ENCODE data around the gene DOC2B.
"Not testable (repeated sequence)": the region's sequence is repeated elsewhere in the genome, so short reads cannot be mapped to it uniquely, and the experiment has no call there.

DOC2B gene

DNA sequence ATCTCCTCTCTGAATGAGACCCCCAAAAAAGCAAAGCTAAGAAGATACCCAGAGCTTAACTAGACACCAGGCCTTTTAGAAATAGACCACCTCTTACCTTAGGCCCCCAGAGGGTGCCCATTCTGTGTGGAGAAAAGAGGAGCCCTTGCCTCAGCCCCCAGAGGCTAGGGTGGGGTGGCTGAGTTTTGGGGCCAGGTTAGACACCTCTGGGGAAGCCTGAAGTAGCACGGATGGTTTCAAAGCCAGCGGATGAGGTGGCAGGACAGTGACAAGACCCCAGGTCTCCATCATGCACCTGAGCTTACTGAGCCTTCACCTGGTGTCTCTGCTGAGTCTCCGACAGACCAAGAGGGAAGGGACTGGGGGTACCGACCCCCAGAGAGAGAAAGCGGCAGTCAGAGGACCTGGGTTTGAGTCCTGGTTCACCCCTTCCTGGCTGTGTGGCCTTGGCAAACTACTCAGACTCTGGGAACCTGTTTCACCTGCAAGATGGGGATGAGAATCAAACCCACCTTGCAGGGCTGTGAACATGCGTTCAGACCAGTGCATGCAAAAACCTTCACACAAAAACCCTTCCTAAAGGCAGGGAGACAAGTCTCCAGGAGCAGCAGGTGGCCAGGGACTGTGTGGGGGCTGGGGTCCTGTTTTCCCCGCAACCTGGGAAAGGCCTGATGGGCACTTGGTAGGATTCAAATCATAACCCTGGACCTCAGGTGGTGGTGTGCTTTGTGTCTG, 36.3 kb downstream of the DOC2B start:
- DNase-seq (ENCODE audit: low spot score) = no peak

GRCh38 chr17:143785-144281, 37.6 kb downstream of the DOC2B start:
- peak; percentile 81 for DNase-seq (ENCODE audit: low spot score)

GRCh38 chr17:142876-143784, 38.3 kb downstream of the DOC2B start:
- DNase-seq (ENCODE audit: low spot score) = no peak

DNA sequence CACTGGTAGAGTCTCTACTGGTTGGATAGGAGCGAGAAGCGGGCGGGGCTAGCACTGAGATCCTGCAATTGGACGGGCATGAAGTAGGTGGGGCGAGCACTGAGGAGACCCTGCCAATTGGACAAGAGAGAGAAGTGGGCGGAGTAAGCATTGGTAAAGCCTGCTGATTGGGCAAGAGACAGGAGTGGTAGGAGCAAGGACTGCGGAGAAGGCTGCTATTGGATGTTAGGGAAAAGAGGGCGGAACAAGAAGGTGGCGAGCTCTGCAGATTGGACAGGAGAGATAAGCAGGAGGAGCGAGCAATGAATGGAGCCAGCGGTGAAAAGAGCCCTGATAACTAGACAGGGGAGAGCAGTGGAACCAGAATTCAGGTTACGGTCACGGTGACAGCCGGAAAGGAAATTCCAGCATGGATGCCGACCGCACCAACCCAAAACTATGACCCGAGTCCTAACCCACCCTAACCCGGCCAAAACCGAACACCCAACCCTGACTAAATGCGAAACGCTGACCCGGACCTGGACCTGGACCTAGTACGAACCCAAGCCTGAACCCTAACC, 39.3 kb downstream of the DOC2B start:
- no peak for DNase-seq (ENCODE audit: low spot score)

DNA sequence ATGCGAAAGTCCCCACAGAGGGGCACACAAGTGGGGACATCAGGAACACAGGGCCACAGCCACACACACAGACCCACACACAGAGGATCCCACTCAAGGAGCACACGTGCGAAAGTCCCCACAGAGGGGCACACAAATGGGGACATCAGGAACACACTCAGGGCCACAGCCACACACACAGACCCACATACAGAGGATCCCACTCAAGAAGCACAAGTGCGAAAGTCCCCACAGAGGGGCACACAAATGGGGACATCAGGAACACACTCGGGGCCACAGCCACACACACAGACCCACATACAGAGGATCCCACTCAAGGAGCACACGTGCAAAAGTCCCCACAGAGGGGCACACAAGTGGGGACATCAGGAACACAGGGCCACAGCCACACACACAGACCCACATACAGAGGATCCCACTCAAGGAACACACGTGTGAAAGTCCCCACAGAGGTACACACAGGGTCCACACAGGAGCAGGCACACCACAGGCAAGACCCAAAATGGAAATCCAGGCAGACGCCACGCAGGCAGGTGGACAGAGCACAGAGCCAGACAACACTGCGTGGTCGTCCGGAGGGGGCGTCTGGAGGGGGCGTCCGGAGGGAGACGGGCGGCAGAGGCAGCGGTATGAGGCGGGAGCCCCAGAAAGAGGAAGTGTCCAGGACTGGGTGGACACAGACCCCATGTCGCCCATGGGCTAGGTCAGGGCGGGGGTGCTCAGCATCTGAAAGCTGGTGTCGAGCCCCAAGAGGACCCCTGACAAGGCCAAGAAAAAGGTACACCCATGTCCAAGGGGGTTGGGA, 41.8 kb downstream of the DOC2B start:
- DNase-seq (ENCODE audit: low spot score) = not testable (repeated sequence)

DNA sequence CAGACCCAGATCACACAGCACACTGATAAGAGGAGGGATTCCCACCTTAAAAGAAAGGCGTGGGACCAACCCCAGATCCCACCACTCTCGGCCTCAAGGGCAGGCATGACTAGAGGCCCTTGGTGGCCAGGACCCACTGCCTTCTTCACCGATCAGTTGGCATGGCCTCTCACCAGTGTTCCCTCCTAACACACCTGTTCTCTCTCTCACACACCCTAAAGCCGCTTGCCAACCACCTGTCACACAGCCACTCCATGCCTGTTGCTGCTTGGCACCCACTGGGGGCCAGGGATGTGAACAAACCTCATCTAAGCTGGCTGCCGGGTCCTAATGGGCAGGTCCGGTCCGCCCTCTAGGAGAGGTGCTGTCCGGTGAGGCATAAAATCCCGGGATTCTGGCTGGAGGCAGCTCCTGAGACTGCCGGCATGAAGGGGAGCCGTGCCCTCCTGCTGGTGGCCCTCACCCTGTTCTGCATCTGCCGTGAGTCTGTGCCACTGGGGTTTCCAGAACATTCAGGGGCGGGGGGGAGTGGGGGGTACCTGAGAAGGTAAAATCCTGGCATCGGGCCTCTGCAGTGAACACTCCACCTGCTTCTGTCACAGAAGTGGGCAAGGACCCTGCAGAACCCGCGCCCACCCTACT, 44.2 kb downstream of the DOC2B start, which contains the start of gene SCGB1C2:
Gene SCGB1C2, plus strand, starts transcription at position 404 of the 642 bp plus-strand sequence. Its CDS starts 22 bp downstream, at position 426.
- DNase-seq (ENCODE audit: low spot score) = not testable (repeated sequence)

GRCh38 chr17:136531-136930, 44.9 kb downstream of the DOC2B start:
- not testable (repeated sequence) for DNase-seq (ENCODE audit: low spot score)

GRCh38 chr17:135895-136294, 45.6 kb downstream of the DOC2B start:
- not testable (repeated sequence) for DNase-seq (ENCODE audit: low spot score)

- DNase-seq (ENCODE audit: low spot score) = not testable (repeated sequence)
These were observed 46.4 kb downstream of the DOC2B start for GRCh38 chr17:135022-135421.

- not testable (repeated sequence) for DNase-seq (ENCODE audit: low spot score)
These were observed 47.1 kb downstream of the DOC2B start for GRCh38 chr17:134332-134785.

DNA sequence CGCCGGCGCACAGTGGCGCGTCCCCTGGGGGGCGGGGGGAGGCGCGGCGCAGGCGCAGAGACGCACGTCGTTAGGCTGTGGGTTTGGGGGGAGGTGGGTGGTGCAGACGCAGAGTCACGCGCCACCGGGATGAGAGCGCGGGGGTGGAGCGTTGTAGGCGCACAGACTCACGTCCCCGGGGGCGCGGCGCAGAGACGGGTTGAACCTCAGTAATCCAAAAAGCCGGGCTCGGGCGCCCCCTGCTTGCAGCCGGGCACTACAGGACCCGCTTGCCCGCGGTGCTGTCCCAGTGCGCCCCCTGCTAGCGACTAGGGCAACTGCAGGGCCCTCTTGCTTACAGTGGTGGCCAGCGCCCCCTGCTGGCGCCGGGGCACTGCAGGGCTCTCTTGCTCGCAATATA, 47.5 kb downstream of the DOC2B start:
- not testable (repeated sequence) for DNase-seq (ENCODE audit: low spot score)

- DNase-seq (ENCODE audit: low spot score) = not testable (repeated sequence)
These were observed 63.0 kb downstream of the DOC2B start for GRCh38 chr17:118339-118917.

DNA sequence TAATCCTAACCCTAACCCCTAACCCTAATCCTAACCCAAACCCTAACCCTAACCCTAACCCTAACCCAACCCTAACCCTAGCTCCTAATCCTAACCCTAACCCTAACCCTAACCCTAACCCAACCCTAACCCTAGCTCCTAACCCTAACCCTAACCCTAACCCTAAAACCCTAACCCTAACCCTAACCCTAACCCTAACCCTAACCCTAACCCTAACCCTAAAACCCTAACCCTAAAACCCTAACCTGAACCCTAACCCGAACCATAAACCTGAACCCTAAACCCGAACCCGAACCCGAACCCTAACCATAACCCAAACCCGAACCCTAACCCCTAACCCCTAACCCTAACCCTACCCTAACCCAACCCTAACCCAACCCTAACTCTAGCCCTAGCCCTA, 68.3 kb downstream of the DOC2B start:
- DNase-seq (ENCODE audit: low spot score) = peak; percentile 0

All from LoVo (cell line).